HCT116 (cell line): ENCODE measurements around the gene PLAAT3. TPM values are rescaled to one million over a fixed set of nuclear protein-coding genes. Genes with fewer than 3 reads are reported as not detected.

Experiments used
- ATAC-seq: fragments of 200-7000 bp; cut with Tn5 transposase; 2 replicates; pipeline ENCODE4 v1.9.1; 2020; ENCODE audit warnings: mild to moderate bottlenecking, moderate library complexity
- BruUV-seq: library from RNA; stranded (reverse); fragments of 400-500 nt; replicated peaks from 2 replicates; lab custom pipeline; 2021; lab: Mats Ljungman, UMichigan
- CTCF ChIA-PET: fragments of 300-600 bp; sonication (Branson Sonifier 250); formaldehyde crosslinking; loops from one replicate; lab custom pipeline; 2021; ENCODE audit warnings: antibody characterized with exemption; lab: Charles Lee
- POLR2A ChIA-PET: fragments of 300-600, 350-600 bp; sonication (Branson Sonifier 250); formaldehyde crosslinking; loops from one replicate; lab custom pipeline; 2021; ENCODE audit warnings: antibody characterized with exemption; lab: Charles Lee
- RAD21 ChIA-PET, 2 experiments: fragments of 300-600 bp; sonication (Branson Sonifier 250); formaldehyde crosslinking; loops; one replicate each; lab custom pipeline; 2023; ENCODE audit warnings: low total read pairs in 2 of 2; ENCODE audit not compliant: uncharacterized antibody in 2 of 2, unreplicated experiment in 2 of 2, low non-redundant PET in 1 of 2; lab: Charles Lee
- DNase-seq: peaks from one replicate; pipeline ENCODE4 v3.0.0-alpha.2; 2010; ENCODE audit warnings: low read depth, low spot score
- H2AFZ ChIP-seq: fragments of 200-600 bp; shearing (Covaris generic), sonication (generic); 2 replicates; pipeline ENCODE4 v1.6.1; 2017; ENCODE audit warnings: low read depth, mixed run types, mixed read lengths, antibody characterized with exemption, low read length; ENCODE audit not compliant: poor library complexity, severe bottlenecking
- H3K27ac ChIP-seq: 2 replicates; pipeline ENCODE4 v1.5.1; 2012; ENCODE audit warnings: low read depth, low read length
- H3K27me3 ChIP-seq: fragments of 200-600 bp; sonication (generic); 2 replicates; pipeline ENCODE4 v1.6.1; 2016; ENCODE audit warnings: mixed run types, low read length, mixed read lengths; ENCODE audit not compliant: insufficient read depth
- H3K36me3 ChIP-seq, 2 experiments: fragments of 200-500 bp in 1 of 2; fragments of 200-600 bp in 1 of 2; sonication (Bioruptor generic) in 1 of 2; sonication (generic) in 1 of 2; 2 replicates each; pipeline versions ENCODE4 v1.5.1 to v1.6.1; 2014 to 2016; ENCODE audit warnings: low read length in 2 of 2, inconsistent platforms in 1 of 2, mixed read lengths in 1 of 2, mixed run types in 1 of 2; ENCODE audit not compliant: insufficient read depth in 2 of 2, control insufficient read depth in 1 of 2
- H3K4me1 ChIP-seq, 2 experiments: fragments of 200-600 bp in 1 of 2; sonication (generic) in 1 of 2; 2 replicates each; pipeline versions ENCODE4 v1.5.1 to v1.6.1; 2012 to 2017; ENCODE audit warnings: low read length in 2 of 2, inconsistent platforms in 1 of 2, mild to moderate bottlenecking in 1 of 2, mixed read lengths in 1 of 2, mixed run types in 1 of 2, moderate library complexity in 1 of 2; ENCODE audit not compliant: insufficient read depth in 2 of 2, control insufficient read depth in 1 of 2
- H3K4me2 ChIP-seq: fragments of 200-600 bp; sonication (generic); 2 replicates; pipeline ENCODE4 v1.6.1; 2017; ENCODE audit warnings: mixed run types, low read length, mixed read lengths
- H3K4me3 ChIP-seq, 2 experiments: fragments of 200-600 bp in 1 of 2; sonication (generic) in 1 of 2; replicated peaks in 1 of 2; 2 replicates each; pipeline ENCODE4 v1.5.1; 2011 to 2016; ENCODE audit warnings: low read length in 2 of 2, control low read depth in 1 of 2, low read depth in 1 of 2, mild to moderate bottlenecking in 1 of 2, mixed read lengths in 1 of 2, mixed run types in 1 of 2
- H3K79me2 ChIP-seq: fragments of 200-600 bp; sonication (generic); 2 replicates; pipeline ENCODE4 v1.6.1; 2017; ENCODE audit warnings: mild to moderate bottlenecking, mixed run types, low read length, moderate library complexity, mixed read lengths; ENCODE audit not compliant: insufficient read depth
- H3K9ac ChIP-seq: fragments of 200-600 bp; sonication (generic); 2 replicates; pipeline ENCODE4 v1.6.1; 2016; ENCODE audit warnings: low read length, mixed read lengths
- H3K9me2 ChIP-seq: fragments of 200-600 bp; sonication (generic), shearing (Covaris generic); 2 replicates; pipeline ENCODE4 v1.6.1; 2017; ENCODE audit warnings: mixed run types, mild to moderate bottlenecking, moderate library complexity; ENCODE audit not compliant: insufficient read depth
- H3K9me3 ChIP-seq, 2 experiments: fragments of 200-500 bp in 1 of 2; fragments of 200-600 bp in 1 of 2; sonication (Bioruptor generic) in 1 of 2; sonication (generic) in 1 of 2; 2 replicates each; pipeline ENCODE4 v1.6.1; 2014 to 2017; ENCODE audit warnings: low read length in 2 of 2, mixed read lengths in 2 of 2, inconsistent platforms in 1 of 2, low read depth in 1 of 2, mild to moderate bottlenecking in 1 of 2, mixed run types in 1 of 2, moderate library complexity in 1 of 2; ENCODE audit not compliant: control insufficient read depth in 1 of 2, insufficient read depth in 1 of 2
- H4K20me1 ChIP-seq: fragments of 200-600 bp; sonication (generic), shearing (Covaris generic); 2 replicates; pipeline ENCODE4 v1.6.1; 2017; ENCODE audit warnings: mixed run types, mild to moderate bottlenecking, moderate library complexity; ENCODE audit not compliant: insufficient read depth
- CEBPB ChIP-seq: IDR thresholded peaks from 2 replicates; pipeline ENCODE4 v1.6.1; 2012; ENCODE audit warnings: low read depth
- EGR1 ChIP-seq: IDR thresholded peaks from 2 replicates; pipeline ENCODE4 v1.6.1; 2012; ENCODE audit warnings: low read depth
- EZH2phosphoT487 ChIP-seq: fragments of 200-600 bp; IDR thresholded peaks from 2 replicates; pipeline ENCODE4 v1.6.1; 2018; ENCODE audit warnings: antibody characterized with exemption, borderline replicate concordance
- FOSL1 ChIP-seq: IDR thresholded peaks from 2 replicates; pipeline ENCODE4 v1.6.1; 2012; ENCODE audit warnings: low read depth
- POLR2AphosphoS5 ChIP-seq: IDR thresholded peaks from 2 replicates; pipeline ENCODE4 v1.6.1; 2011; ENCODE audit warnings: mild to moderate bottlenecking, low read depth, low read length, moderate library complexity
- RAD21 ChIP-seq: IDR thresholded peaks from 2 replicates; pipeline ENCODE4 v1.6.1; 2012; ENCODE audit warnings: low read depth, mild to moderate bottlenecking
- SIN3A ChIP-seq: IDR thresholded peaks from 2 replicates; pipeline ENCODE4 v1.6.1; 2012; ENCODE audit warnings: low read depth
- SP1 ChIP-seq: IDR thresholded peaks from 2 replicates; pipeline ENCODE4 v1.6.1; 2012; ENCODE audit warnings: low read depth
- SRF ChIP-seq: IDR thresholded peaks from 2 replicates; pipeline ENCODE4 v1.6.1; 2012; ENCODE audit warnings: low read depth
- ZFX ChIP-seq: fragments of 450-650 bp; IDR thresholded peaks from 2 replicates; pipeline ENCODE4 v1.6.1; 2017
- ZNF274 ChIP-seq: fragments of 200-500 bp; sonication (Bioruptor generic); IDR thresholded peaks from 2 replicates; pipeline ENCODE4 v1.6.1; 2014; ENCODE audit warnings: mild to moderate bottlenecking, low read depth, low read length, inconsistent platforms
- intact Hi-C: fragments of 100-400 bp; cut with micrococcal nuclease; formaldehyde crosslinking; loops from 2 replicates; pipeline ENCODE4 v1.10.0; 2022
- total RNA-seq: library from RNA; stranded (reverse); gene quantifications from one replicate; pipeline ENCODE4 v1.2.1, GENCODE V29; 2021; ENCODE audit not compliant: unreplicated experiment
- TF ChIP-seq, protein P1 (sequence below): IDR thresholded peaks from 2 replicates; pipeline ENCODE4 v1.6.1; 2012
- TF ChIP-seq, protein P2 (sequence below): IDR thresholded peaks from 2 replicates; pipeline ENCODE4 v1.6.1; 2012; ENCODE audit warnings: low read depth
- TF ChIP-seq, protein P3 (sequence below), 3 experiments: fragments of 200-600 bp in 1 of 3; sonication (generic) in 1 of 3; IDR thresholded peaks in 2 of 3; conservative IDR thresholded peaks in 1 of 3; 2 replicates each; pipeline ENCODE4 v1.5.1; 2012 to 2017; ENCODE audit warnings: low read depth in 2 of 3, low read length in 2 of 3, antibody characterized with exemption in 1 of 3, borderline replicate concordance in 1 of 3, control low read depth in 1 of 3, mild to moderate bottlenecking in 1 of 3, mixed read lengths in 1 of 3, mixed run types in 1 of 3, moderate library complexity in 1 of 3; ENCODE audit not compliant: insufficient read depth in 1 of 3

The PLAAT3 gene
- total RNA-seq, 1 experiment from 2014 or later: 31.1 TPM

DNA sequence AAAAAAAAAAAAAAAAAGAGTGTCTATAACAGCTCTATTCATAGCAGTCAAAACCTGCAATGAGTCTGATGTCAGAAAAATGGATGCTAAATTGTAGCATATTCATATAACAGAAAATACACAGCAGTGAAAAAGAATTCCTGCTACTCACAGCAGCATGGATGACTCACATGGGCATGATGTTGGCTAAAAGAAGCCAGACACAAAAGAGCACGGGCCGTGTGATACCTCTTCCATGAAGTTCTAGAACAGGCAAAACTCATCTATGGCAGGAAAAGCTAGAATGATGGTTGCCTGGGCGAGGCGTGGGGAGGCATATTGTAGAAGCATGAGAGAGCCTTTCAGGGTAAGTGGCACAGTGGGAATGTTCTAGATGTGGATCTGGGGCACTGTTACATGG, 18.9 kb downstream of the PLAAT3 start:
- intact Hi-C loops: no loop called here
- ChIA-PET POLR2A (no interaction called here), CTCF (no interaction called here), RAD21 (no interaction called here)
- Histone ChIP-seq H3K36me3 (no peaks in the 10 kb centered on the region), H3K4me1 (no peaks in the 10 kb centered on the region), H3K4me2 (no peak overlapping the region), H2AFZ (no peak overlapping the region), H3K9me3 (no peaks in the 10 kb centered on the region), H3K27me3 (no peaks in the 10 kb centered on the region), H4K20me1 (no peaks in the 10 kb centered on the region), H3K27ac (no peak overlapping the region), H3K4me3 (no peak overlapping the region), H3K9ac (no peak overlapping the region), H3K79me2 (no peaks in the 10 kb centered on the region), H3K9me2 (no peaks in the 10 kb centered on the region)
- no TSS peak for BruUV-seq
- TF ChIP-seq ZFX (no peak), EGR1 (no peak), CEBPB (no peak), SRF (no peak)
- DNase-seq: no peak
- ATAC-seq: no peak

DNA sequence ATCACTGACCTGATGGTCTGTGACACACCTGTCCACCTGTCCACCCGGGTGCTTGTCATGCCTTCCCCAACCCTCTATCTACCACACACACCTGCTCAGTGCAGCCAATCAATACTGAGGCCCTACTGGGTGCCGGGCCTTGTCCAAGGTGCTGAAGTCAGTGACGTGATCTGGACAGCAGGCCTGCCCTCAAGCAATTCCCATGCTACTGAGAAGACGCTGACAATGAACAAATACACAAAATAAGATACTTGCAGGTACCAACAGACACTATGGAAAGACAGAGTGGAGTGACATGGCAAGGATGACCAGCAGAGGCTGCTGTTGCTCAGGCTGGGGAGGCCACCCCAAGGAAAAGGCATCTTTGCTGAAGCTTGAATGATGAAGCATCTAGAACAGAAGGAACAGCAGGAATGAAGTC, 21.2 kb downstream of the PLAAT3 start:
- ChIA-PET RAD21 (no interaction called here), POLR2A (no interaction called here), CTCF (interaction anchor here (0.8 to 2.0 kb wide), 4 partner anchors 10 to 352 kb away, joined by 3 to 6 read pairs (median 4); no protein-coding TSS in a partner anchor)
- BruUV-seq: no TSS peak
- no peak for DNase-seq
- no peaks in the 10 kb centered on the region for H3K9me3 ChIP-seq
- H3K9ac ChIP-seq: no peak overlapping the region
- intact Hi-C loops: loop anchor here (1.0 kb wide), 1 partner anchor 42 kb away; no protein-coding TSS in a partner anchor
- H3K79me2 ChIP-seq: no peaks in the 10 kb centered on the region
- no peak overlapping the region for H3K27ac ChIP-seq
- peak; percentile 86 for ATAC-seq
- no peaks in the 10 kb centered on the region for H3K4me1 ChIP-seq
- H2AFZ ChIP-seq: no peak overlapping the region
- no peak overlapping the region for H3K4me3 ChIP-seq
- no peaks in the 10 kb centered on the region for H3K36me3 ChIP-seq
- H3K4me2 ChIP-seq: no peak overlapping the region
- H4K20me1 ChIP-seq: no peaks in the 10 kb centered on the region
- no peaks in the 10 kb centered on the region for H3K27me3 ChIP-seq
- no peaks in the 10 kb centered on the region for H3K9me2 ChIP-seq
- TF ChIP-seq SP1: no peak
- TF ChIP-seq RAD21: peak; percentile 68
- TF ChIP-seq FOSL1: no peak
- TF ChIP-seq EGR1: no peak
- no peak for TF ChIP-seq CEBPB
- no peak for TF ChIP-seq POLR2AphosphoS5
- no peak for TF ChIP-seq EZH2phosphoT487
- TF ChIP-seq, protein P1, sequence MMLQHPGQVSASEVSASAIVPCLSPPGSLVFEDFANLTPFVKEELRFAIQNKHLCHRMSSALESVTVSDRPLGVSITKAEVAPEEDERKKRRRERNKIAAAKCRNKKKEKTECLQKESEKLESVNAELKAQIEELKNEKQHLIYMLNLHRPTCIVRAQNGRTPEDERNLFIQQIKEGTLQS: no peak
- no peak for TF ChIP-seq SIN3A
- TF ChIP-seq SRF: no peak
- TF ChIP-seq, protein P2, sequence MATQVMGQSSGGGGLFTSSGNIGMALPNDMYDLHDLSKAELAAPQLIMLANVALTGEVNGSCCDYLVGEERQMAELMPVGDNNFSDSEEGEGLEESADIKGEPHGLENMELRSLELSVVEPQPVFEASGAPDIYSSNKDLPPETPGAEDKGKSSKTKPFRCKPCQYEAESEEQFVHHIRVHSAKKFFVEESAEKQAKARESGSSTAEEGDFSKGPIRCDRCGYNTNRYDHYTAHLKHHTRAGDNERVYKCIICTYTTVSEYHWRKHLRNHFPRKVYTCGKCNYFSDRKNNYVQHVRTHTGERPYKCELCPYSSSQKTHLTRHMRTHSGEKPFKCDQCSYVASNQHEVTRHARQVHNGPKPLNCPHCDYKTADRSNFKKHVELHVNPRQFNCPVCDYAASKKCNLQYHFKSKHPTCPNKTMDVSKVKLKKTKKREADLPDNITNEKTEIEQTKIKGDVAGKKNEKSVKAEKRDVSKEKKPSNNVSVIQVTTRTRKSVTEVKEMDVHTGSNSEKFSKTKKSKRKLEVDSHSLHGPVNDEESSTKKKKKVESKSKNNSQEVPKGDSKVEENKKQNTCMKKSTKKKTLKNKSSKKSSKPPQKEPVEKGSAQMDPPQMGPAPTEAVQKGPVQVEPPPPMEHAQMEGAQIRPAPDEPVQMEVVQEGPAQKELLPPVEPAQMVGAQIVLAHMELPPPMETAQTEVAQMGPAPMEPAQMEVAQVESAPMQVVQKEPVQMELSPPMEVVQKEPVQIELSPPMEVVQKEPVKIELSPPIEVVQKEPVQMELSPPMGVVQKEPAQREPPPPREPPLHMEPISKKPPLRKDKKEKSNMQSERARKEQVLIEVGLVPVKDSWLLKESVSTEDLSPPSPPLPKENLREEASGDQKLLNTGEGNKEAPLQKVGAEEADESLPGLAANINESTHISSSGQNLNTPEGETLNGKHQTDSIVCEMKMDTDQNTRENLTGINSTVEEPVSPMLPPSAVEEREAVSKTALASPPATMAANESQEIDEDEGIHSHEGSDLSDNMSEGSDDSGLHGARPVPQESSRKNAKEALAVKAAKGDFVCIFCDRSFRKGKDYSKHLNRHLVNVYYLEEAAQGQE: peak; percentile 47
- no peak for TF ChIP-seq ZNF274
- TF ChIP-seq, protein P3, sequence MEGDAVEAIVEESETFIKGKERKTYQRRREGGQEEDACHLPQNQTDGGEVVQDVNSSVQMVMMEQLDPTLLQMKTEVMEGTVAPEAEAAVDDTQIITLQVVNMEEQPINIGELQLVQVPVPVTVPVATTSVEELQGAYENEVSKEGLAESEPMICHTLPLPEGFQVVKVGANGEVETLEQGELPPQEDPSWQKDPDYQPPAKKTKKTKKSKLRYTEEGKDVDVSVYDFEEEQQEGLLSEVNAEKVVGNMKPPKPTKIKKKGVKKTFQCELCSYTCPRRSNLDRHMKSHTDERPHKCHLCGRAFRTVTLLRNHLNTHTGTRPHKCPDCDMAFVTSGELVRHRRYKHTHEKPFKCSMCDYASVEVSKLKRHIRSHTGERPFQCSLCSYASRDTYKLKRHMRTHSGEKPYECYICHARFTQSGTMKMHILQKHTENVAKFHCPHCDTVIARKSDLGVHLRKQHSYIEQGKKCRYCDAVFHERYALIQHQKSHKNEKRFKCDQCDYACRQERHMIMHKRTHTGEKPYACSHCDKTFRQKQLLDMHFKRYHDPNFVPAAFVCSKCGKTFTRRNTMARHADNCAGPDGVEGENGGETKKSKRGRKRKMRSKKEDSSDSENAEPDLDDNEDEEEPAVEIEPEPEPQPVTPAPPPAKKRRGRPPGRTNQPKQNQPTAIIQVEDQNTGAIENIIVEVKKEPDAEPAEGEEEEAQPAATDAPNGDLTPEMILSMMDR (IDR thresholded peaks at IDR 0.05 in 2 of 3, conservative IDR thresholded peaks at IDR 0.05 in 1 of 3; ENCODE audit: borderline replicate concordance in 1 of 3, insufficient read depth in 1 of 3, low read depth in 2 of 3, low read length in 2 of 3): peak; percentile 30 to 79 (median 72); a peak in 5 of 6 replicates
